CD4-positive, alpha-beta T cell treated with Interleukin-4 for 1 hour (primary cell): ENCODE results near the gene USH1G.

Experiments
- DNase-seq, 2 donors: peaks; one replicate each; pipeline ENCODE4 v3.0.0-alpha.2; 2020 to 2022

USH1G gene

DNA sequence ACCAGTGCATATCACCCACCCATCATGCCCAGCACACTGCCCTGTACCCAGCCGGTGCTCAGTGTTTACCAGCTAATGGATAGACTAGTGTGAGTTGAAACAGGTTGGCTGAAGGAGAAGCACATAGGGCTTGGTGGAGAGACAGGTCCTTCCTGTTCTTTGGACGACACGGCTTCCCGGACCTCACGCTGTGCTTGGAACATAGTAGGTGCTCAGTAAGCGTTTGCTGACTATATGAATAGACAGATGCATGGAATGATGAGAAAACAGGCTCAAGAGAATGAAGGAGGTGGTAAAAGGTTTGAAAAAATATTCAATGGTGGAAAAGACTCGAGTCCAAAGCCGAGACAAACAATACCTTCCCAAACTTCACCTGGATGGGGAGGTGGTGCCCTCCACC, 22.8 kb downstream of the USH1G start:
- no peak for DNase-seq

DNA sequence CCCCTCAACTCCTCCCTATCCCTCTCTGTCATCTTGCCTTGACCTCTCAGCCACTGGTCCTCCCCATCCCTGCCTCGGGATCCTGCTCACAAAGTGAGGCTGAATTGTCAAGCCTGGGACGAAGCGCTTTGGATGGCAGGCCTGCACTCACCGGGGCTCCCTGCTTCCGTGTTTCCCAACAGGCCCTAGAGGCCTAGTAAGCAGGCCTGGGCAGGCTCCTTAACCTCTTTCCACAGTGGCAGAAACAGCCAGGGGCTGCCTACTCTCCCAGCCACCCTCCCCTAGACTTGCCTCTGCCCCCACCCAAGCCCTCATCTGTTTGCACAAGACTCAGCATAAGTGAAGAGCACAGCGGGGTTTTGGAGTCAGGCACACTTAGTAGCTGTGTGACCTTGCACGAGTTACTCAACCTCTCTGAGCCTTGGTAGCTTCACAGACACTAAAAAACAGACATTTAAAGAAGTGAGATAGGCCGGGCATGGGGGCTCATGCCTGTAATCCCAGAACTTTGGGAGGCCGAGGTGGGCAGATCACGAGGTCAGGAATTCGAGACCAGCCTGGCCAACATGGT, 24.6 kb downstream of the USH1G start:
- no peak for DNase-seq

DNA sequence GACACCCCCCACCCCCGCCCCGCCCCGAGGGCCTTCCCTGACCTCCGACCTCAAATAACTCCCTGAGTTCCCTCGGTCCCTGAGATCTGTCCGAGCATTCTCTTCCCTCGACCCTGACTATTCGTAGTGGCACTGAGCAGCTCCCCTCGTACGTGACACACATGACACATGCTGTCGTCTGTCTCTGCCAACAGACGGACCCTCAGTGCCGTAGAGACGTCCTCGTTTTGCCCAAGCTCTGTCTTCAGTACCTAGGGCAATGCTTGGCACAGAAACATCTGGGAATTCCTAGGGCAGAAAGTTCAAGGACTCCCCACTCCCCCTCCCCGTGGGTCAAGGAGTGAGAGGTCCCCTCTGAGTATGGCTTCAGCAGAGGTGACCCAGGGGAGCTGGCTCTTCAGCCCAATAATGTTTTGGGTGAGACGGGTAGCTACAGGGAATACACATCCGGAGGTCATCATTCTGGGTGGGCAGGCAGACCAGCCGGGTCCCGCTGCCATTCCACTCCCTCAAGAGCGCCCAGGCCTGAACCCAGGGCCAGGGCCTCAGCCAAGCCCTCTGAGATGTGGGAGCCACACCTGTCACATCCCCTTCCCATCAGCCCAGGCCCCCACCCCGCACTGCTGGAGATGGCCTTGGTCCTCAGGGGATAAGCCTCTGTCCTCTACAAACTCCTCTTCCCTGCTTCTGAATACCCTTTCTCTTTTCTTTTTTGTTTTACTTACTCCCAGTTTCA, 29.0 kb downstream of the USH1G start:
- no peak for DNase-seq

DNA sequence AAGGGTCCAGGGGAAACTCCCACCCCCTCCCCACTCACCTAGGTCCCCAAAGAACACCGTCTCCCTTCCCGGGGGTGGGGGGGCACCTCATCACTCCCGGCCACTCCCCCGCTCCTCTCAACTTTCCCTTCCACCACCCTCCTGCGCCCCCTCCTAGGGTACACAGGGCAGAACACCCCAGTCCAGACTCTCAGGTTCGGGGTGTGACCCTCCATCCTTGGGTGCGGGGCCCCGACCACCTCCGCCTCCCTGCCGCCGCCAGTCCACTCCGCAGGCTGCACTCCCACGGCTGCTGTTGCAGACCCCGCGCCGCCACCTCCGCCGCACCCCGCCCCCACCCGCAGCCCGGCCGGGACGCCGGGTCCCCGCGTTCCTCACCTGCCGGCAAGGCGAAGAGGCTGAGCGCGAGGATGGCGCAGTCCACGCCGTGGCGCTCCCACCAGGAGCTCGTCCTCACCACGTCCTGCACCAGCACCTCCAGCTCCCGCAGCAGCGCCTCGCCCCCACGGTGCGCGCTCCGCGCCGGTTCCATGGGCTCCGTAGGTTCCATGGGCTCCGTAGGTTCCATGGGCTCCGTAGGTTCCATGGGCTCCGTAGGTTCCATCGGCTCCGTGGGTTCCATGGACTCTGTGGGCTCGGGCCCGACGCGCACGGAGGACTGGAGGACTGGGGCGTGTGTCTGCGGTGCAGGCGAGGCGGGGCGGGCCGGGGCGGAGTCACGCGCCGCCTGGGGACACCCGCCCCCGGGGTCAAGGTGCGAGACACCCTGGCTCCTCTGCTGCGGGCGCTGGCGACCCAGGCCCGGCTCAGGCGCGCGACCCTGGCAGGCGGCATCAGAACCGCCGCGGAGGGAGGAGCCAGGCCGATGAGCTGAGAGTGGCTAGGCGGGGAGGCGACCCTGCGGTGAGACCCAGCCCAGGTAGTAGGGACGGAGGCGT, 29.8 kb downstream of the USH1G start, which contains the start of gene FADS6:
FADS6 (minus strand) TSS at position 660 of the 938 bp plus-strand sequence; CDS start at position 622, 38 bp downstream.
- DNase-seq: no peak

DNA sequence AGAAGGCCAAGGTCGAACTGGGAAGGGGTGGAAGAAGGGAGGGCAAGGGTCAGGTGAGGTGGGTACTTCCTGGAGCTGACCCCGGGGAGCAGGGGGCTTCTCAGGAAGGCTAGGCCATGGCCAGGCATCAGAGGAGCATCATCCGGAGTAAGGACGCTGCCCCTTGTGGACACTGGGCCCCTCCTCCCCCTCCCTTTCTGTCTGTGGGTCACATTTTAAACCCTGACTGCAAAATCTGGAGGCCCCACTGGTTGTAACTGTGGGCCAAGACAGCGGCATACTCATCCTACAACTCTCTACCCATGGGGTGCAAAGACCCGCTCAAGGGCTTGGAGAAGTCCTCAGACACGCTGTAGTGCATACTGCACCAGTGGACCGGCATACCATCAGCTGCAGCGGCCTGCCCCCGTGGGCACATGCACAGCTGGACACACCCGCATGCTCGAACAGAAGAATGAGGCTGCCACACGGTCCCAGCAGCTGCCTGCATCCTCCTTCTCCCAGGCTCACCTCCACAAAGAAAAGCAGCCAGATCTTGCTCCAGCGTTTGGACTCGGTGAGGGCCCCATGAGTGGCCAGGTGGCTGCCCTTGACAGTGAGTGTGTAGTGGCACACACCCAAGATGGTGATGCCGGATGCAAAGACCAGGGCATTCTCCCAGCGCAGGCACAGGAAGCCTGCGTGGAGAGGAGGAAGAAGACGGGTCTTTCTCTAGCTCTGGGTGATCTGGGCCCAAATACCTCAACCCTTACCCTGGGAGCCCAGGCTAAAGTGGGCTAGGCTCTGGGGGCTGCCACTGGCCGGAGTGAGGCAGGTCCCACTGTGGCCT, 30.8 kb downstream of the USH1G start:
- no peak for DNase-seq

DNA sequence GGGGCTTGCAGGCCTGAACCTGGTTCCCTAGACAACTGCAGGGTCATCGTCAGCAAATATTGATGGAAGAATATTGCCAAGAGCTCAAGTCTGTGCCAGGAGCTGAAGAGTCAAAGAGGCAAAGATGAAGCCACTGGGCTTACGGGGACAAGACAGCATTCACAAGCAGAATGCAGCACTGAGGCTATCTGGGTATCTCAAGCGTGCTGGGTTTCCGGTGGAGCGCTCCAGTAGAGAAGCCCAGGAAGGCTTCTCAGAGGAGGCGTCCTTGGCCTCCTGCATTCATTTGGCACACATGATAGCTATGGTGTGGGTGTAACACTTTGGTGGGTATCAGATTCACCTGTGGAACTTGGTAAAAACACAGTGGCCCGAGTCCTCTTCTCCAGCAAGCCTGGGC, 32.5 kb downstream of the USH1G start:
- DNase-seq: no peak

DNA sequence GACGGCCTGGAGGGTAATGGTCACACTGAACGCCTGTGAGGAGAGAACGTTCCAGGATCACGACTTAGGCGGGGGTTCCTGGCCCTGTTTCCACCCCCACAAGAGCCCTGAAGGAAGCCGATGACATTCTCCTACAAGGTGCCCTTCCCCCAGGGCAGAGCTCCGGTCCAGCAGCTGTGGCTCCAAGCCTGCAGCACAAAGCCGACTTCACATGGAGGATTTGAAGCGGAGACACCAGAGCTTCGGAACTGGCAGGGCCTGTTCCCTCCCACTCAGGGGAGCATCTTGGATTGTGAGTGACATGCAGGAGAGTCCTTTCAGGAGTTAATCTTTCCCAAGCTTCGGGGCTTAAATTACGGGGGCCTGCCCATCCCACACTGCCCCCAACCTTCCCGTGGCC, 34.6 kb downstream of the USH1G start:
- no peak for DNase-seq

DNA sequence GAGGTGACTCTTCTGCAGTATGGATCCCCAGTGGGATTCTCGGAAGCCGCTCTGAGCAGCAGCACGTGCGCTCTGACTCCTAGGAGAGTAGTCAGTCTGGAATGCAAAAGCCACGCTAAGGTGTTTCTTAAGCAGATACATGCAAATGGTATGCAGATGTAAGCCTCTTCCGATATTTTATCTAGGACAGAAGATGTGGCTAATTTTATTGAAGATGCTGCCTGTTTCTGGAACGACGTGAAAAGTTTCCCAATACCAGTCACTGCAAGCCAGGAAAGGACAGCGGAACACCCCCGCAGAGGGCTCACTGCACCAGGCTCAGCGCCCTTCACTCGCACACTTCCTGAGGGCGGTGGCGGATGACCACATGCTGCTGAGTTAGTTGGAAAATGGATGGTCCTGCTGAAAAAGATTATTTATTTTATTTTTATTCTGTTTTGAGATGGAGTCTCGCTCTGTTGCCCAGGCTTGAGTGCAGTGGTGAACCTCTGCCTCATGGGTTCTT, 39.8 kb downstream of the USH1G start:
- no peak for DNase-seq

DNA sequence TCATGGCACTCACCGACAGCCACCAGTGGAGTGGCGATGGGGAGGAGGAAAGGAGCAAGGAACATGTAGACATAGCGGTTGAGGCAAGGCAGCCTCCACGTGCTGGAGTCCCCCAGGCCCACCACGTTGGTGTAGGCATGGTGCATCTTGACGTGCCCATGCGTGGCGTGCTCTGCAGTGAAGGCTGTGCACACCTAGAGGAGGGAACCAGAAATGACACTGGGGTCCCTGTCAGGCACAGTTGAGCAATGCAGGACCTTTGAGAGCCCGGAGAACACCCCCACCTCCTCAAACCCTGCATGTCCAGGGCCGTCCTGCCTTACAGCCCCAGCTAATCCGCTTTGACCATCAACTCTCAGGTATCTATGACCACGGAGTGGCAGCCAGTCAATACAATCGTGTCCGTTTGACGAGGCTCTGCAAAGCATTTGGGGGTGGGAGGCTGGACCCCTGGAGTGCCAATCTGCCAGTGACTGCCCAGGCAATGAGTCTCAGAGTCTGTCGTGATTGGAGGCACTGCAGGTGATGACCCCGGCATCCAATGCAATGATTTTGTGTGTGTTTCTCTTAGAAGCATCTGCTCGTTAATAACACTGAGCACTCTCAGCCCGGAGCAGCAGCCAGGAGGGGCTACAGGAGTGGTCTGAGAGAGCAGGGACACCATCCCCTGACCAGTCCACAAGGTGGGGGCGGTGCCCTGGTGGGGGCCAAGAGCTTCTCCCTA, 40.4 kb downstream of the USH1G start:
- DNase-seq: no peak

DNA sequence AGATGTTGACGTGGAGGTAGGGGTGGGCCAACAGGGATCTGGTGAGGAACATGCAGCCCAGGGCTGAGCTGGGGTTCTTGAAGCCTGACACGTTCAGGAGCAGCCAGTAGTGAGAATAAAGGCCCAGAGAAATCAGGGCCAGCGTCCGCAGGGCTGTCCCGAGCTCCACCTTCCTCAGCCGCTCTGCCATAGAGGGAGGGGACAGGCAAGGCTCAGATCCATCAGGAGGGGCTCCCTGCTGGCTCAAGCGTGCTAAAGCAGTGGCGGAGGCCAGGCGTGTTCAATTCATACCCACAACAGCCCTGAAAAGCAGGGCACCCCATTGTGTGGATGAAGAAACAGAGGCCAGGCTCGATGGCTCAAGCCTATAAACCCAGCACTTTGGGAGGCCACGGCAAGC, 42.0 kb downstream of the USH1G start:
- DNase-seq: no peak

DNA sequence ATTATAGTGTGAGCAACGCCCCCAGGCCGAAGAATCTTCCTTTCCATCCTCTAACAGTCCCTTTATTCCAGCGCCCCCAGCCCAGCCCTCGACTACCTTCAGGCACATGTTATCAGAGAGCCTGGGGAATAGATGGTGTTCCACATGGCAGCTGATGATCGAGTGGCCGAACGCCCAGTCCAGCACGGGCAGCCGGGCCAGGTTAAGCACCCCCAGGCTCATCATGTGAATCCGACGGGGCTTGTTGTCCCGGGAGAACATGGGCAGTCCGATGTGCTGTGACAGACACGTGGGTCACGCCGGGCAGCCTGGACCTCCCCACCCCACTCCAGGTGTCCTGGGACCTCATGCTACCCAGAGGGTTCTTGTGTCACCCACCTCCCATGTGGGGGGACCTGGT, 43.7 kb downstream of the USH1G start:
- DNase-seq: no peak

DNA sequence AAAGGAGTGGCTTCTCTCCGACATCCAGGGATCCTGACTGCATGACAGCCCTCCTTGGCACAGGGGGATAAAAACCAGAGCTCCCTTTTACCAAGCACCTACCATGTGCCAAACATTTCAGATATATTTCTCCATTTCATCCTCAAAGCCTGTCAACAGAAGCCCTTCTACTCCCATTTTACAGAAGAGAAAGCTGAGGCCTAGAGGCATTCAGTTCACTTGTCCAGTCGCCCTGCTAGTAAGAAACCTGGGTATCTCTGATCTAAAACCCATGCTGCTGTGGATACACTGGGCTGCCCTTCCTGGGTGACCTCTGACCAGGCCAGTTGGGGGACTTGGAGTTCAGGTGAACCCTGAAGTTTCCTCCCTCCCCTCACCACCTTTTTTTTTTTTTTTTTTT, 44.4 kb downstream of the USH1G start:
- DNase-seq: no peak

DNA sequence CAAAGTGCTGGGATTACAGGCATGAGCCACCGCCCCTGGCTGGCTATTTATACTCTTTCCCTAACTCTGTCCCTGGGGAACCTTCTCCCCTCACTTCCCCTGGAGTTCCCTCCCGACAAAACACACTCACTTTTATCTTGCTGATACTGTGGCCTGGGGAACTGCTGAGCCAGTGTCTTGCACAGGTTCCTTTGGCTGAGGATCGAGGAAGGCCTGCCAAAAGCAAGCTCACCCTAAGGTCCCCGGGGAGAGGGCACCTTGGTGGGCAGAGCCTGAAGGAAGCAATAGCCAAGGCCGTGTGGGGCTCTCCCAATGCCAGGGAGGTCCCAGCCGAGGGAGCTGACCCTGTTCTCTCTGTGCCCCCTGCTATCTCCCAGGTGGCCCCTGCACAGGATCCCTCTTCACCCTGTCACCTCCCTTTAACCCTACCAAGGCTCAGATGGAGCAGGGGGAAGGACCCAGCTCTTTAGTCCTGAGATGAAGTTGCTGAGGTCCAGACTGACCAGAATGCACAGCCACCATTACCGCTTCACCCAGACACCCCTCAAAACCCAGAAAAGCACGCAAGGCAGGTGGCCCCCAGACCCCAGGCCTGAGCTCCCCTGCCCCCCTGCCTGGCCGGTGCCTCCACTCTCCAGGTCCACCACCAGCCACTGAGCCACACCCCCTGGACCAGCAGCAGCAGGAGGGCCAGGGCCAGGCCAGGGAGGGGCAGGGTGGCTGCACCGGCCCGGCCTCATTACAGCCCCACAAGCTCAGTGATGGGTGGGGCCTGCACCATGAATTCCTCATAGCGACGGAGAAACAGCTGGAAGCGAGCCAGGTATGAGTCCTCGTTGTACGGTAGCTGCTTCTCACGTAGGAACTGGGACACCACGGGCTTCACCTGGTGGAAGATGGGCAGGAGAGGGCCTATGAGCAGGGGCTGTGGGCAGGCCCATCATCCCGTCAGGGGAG, 45.2 kb downstream of the USH1G start:
- DNase-seq: no peak

DNA sequence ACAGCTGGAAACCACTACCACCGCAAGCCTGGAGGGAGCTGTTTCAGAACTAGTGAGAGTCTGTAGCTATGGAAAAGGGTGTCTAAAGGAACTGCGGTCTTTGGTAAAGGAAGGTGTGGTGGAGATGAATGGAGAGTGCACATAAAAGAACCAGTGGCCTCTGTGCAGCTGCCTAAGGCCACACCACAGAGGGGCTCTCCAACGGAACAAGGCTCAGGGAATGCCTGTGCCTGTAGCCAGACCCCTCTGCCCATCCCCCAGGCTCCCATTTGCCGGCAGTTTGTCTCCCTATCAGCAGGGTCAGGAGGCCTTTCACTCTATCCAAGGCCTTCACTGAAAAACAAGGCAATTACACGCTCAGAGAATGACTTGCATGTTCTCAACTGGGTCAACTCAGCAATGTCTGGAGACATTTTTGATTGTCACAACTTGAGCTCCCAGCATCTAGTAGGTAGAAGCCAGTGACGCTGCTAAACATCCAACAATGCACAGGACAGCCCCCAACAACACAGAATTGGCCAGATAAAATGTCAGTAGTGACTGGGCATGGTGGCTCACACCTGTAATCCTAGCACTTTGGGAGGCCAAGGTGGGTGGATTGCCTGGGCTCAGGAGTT, 47.0 kb downstream of the USH1G start:
- DNase-seq: no peak

DNA sequence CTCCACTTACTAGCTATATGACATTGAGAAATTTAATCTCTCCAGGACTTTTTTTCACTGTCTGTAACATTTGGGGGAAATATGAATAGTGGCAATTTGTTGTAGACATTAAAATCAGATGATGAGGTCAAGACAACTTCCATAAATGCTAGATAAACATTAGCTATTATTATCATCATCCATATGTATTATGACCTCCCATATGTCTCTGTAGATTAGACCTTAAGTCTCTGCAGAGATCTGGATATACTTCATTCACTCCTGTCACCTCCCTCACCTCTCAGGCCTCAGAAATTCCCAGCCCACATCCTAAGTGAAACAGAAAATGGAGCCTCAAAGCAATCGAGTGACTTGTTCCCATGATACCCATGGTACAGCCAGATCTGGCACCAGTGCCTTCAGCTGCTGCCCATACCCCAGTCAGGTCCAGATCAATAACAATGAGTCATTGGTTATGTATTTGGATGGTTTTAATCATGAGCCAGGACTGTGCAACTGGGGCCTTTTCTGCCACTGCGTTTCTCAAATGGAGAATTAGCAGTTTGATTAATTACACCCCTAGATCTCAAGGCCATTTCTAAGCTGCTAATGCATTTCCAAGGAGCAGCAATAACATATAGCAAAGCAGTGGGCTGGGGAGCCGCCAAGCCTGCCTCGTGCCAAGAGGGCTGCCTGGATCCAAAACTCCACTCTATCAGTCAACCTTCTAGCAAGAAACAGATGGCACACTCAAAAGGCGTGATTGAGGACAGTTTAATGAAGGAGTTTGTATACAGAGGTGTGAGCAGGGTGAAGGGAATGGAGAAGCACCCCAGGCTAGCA, 47.7 kb downstream of the USH1G start:
- no peak for DNase-seq

DNA sequence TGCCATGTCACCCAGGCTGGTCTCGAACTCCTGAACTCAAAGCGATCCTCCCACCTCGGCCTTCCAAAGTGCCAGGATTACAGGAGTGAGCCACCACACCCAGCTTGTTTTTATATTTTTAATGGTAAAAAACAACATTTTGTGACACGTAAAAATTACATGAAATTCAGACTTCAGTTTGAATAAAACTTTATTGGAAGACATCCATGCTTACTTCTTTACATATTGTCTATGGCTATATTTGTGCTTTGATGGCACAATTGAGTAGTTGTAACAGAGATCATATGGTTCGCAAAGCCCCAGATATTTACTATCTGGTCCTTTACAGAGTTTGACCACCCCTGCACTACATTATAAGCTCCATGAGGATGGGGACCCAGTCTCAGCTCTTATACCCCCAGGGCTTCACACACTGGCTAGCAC, 48.4 kb downstream of the USH1G start:
- no peak for DNase-seq

DNA sequence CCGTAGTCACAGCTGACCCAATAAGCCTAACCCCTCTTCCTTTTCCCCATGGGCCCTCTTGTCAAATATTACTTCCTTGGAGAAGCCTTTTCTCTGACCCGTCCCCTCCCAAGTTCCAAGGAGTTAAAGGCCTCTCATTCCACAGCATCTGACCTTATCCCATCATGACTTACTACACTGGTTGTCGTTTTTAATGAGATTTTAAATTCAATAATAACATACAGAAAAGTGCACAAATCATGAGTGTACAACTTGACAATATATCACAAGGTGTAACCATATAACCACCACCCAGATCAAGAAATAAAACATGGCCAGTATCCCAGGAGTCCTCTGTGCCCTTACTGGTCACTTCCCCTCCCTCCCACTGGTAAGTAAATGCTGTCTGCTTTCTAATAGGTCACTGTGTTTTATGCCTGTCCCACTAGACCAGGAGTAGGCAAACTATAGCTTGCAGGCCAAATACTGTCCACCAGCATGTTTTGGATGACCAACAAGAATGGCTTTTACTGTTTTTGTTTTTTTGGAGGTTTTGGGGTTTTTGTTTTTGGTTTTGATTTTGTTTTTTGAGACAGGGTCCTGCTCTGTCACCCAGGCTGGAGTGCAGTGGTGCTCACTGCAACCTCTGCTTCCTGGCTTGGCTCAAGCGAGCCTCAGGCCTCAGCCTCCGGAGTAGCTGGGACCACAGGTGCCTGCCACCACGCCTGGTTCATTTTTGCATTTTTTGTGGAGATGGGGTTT, 49.0 kb downstream of the USH1G start:
- DNase-seq: no peak
